HepG2 (cell line): ENCODE results near the gene DCAF15. TPM values are rescaled to one million over a fixed set of nuclear protein-coding genes. Genes with fewer than 3 reads are reported as not detected.

Source experiments
- AHR ChIP-seq: IDR thresholded peaks from 2 replicates; pipeline ENCODE4 v1.6.1; 2018; ENCODE audit warnings: missing genetic modification reagents, missing compliant biosample characterization
- ATF7 ChIP-seq, 2 experiments: fragments of 450-650 bp in 1 of 2; sonication (generic) in 1 of 2; formaldehyde crosslinking in 1 of 2; IDR thresholded peaks; 2 replicates each; pipeline versions ENCODE4 v1.4.0 to v1.6.1; 2016 to 2020; ENCODE audit warnings: antibody characterized with exemption in 1 of 2, mild to moderate bottlenecking in 1 of 2, missing genetic modification reagents in 1 of 2
- FOXK1 ChIP-seq: sonication (generic); formaldehyde crosslinking; IDR thresholded peaks from 2 replicates; pipeline ENCODE4 v1.4.0; 2020; ENCODE audit warnings: low read depth, missing genetic modification reagents, borderline replicate concordance
- FOXK2 ChIP-seq: fragments of 450-650 bp; IDR thresholded peaks from 2 replicates; pipeline ENCODE4 v1.6.1; 2016
- NFYB ChIP-seq: sonication (generic); formaldehyde crosslinking; IDR thresholded peaks from 2 replicates; pipeline ENCODE4 v1.4.0; 2020; ENCODE audit warnings: missing genetic modification reagents
- NFYC ChIP-seq: IDR thresholded peaks from 2 replicates; pipeline ENCODE4 v1.6.1; 2016; ENCODE audit warnings: missing genetic modification reagents, missing compliant biosample characterization
- RXRA ChIP-seq: sonication (generic); formaldehyde crosslinking; IDR thresholded peaks from 2 replicates; pipeline ENCODE4 v1.5.1; 2020; ENCODE audit warnings: missing genetic modification reagents
- TBP ChIP-seq: sonication (generic); formaldehyde crosslinking; IDR thresholded peaks from 2 replicates; pipeline ENCODE4 v1.5.0; 2020; ENCODE audit warnings: missing genetic modification reagents
- USF2 ChIP-seq, 2 experiments: sonication (generic) in 1 of 2; formaldehyde crosslinking in 1 of 2; IDR thresholded peaks; 2 replicates each; pipeline versions ENCODE4 v1.5.1 to v1.6.1; 2011 to 2020; ENCODE audit warnings: borderline replicate concordance in 1 of 2, low read depth in 1 of 2, low read length in 1 of 2, mild to moderate bottlenecking in 1 of 2, missing genetic modification reagents in 1 of 2, moderate library complexity in 1 of 2
- ZBTB40 ChIP-seq, 2 experiments: fragments of 450-650 bp in 1 of 2; sonication (generic) in 1 of 2; formaldehyde crosslinking in 1 of 2; IDR thresholded peaks; 2 replicates each; pipeline versions ENCODE4 v1.6.1 to v1.8.0; 2016 to 2022; ENCODE audit warnings: antibody characterized with exemption in 1 of 2, mild to moderate bottlenecking in 1 of 2, missing genetic modification reagents in 1 of 2
- ZBTB42 ChIP-seq: sonication (generic); formaldehyde crosslinking; IDR thresholded peaks from 2 replicates; pipeline ENCODE4 v1.5.0; 2020; ENCODE audit warnings: mild to moderate bottlenecking, missing genetic modification reagents
- ZFP90 ChIP-seq: sonication (generic); formaldehyde crosslinking; IDR thresholded peaks from 2 replicates; pipeline ENCODE4 v1.8.0; 2022; ENCODE audit warnings: missing genetic modification reagents, mild to moderate bottlenecking, inconsistent platforms, borderline replicate concordance
- ZNF251 ChIP-seq: sonication (generic); formaldehyde crosslinking; IDR thresholded peaks from 2 replicates; pipeline ENCODE4 v1.9.0; 2021; ENCODE audit warnings: mild to moderate bottlenecking, missing genetic modification reagents
- ZNF317 ChIP-seq: sonication (generic); formaldehyde crosslinking; IDR thresholded peaks from 2 replicates; pipeline ENCODE4 v1.5.0; 2020; ENCODE audit warnings: mild to moderate bottlenecking, missing genetic modification reagents
- ZNF597 ChIP-seq: sonication (generic); formaldehyde crosslinking; IDR thresholded peaks from 2 replicates; pipeline ENCODE4 v1.5.0; 2020; ENCODE audit warnings: missing genetic modification reagents
- ZNF772 ChIP-seq: sonication (generic); formaldehyde crosslinking; IDR thresholded peaks from 2 replicates; pipeline ENCODE4 v1.5.0; 2020; ENCODE audit warnings: mild to moderate bottlenecking, missing genetic modification reagents
- polyA plus RNA-seq, 8 experiments: library from polyadenylated mRNA; depleted of rRNA in 3 of 8; stranded (reverse) in 7 of 8; unstranded in 1 of 8; fragments of >200 nt; fragmentation: Illumina TruSeq in 4 of 8; extraction: Trizol in 4 of 8; gene quantifications; 2 replicates each; pipeline versions ENCODE4 v1.2.1 to v1.2.3, GENCODE V29; 2011 to 2016; ENCODE audit warnings: low read depth in 4 of 8, missing spikeins in 1 of 8, mixed read lengths in 1 of 8; ENCODE audit not compliant: insufficient read depth in 1 of 8
- total RNA-seq, 5 experiments: library from RNA; depleted of rRNA; stranded (reverse); fragments of >200 nt; fragmentation: Illumina TruSeq; extraction: Trizol; gene quantifications; 2 replicates each; pipeline ENCODE4 v1.2.3, GENCODE V29; 2016; ENCODE audit warnings: low read depth in 1 of 5

Gene DCAF15
- total and polyA plus RNA-seq, 2 of the 13 experiments (the other 11 are each of a cell fraction or from before 2014, with no cell fraction given), result 13.6 to 14.0 TPM

GRCh38 chr19:13905634-13906520, 46.4 kb upstream of the DCAF15 start, which contains the start of the genes BRME1 and CC2D1A (continued):
- TF ChIP-seq USF2 (IDR thresholded peaks at IDR 0.05; ENCODE audit: low read depth, low read length), result no peak
- TF ChIP-seq USF2 (CRISPR knock-in tag; IDR thresholded peaks at IDR 0.05; ENCODE audit: borderline replicate concordance), result no peak; the same call in 1 of the 2 replicates
- TF ChIP-seq ZFP90 (CRISPR knock-in tag), result peak; percentile 82; the same call in 1 of the 2 replicates
- TF ChIP-seq AHR, result 0 out of 2 replicates have a peak, but pooled peaks have one; percentile 76
- peak; percentile 58; the same call in 1 of the 2 replicates for TF ChIP-seq ZBTB42 (CRISPR knock-in tag)
- TF ChIP-seq RXRA, result peak; percentile 75
- TF ChIP-seq ZNF597 (CRISPR knock-in tag), result no peak
- no peak for TF ChIP-seq TBP (CRISPR knock-in tag)
- TF ChIP-seq ZNF251, result no peak
- no peak for TF ChIP-seq FOXK2
- peak; percentile 95 for TF ChIP-seq ZNF772 (CRISPR knock-in tag)
- TF ChIP-seq NFYC (CRISPR knock-in tag), result peak; percentile 43; the same call in 1 of the 2 replicates
- peak; percentile 62 for TF ChIP-seq NFYB (CRISPR knock-in tag)
- no peak; the same call in 1 of the 2 replicates for TF ChIP-seq ZNF317
- TF ChIP-seq ATF7 (IDR thresholded peaks at IDR 0.05), result no peak
- TF ChIP-seq ATF7 (CRISPR knock-in tag; IDR thresholded peaks at IDR 0.05), result no peak
- no peak for TF ChIP-seq ZBTB40 (IDR thresholded peaks at IDR 0.05)
- peak; percentile 89 for TF ChIP-seq ZBTB40 (CRISPR knock-in tag; IDR thresholded peaks at IDR 0.05)
- TF ChIP-seq FOXK1 (CRISPR knock-in tag), result peak; percentile 70; the same call in 1 of the 2 replicates
